Measurements from ENCODE around the gene EIF4B.

The EIF4B gene

GRCh38 chr12:53069621-53070410 is 63.6 kb downstream of the EIF4B start:
- no peak for DNase-seq (ENCODE audit: low read depth, low spot score)

GRCh38 chr12:53070877-53071492 is 64.7 kb downstream of the EIF4B start:
- DNase-seq (ENCODE audit: low read depth, low spot score): peak; percentile 84

GRCh38 chr12:53071591-53072551 is 65.6 kb downstream of the EIF4B start:
- DNase-seq (ENCODE audit: low read depth, low spot score): no peak

- no peak for DNase-seq (ENCODE audit: low read depth, low spot score)
Observed at GRCh38 chr12:53073881-53074280, 67.6 kb downstream of the EIF4B start.

GRCh38 chr12:53074283-53074998 is 68.2 kb downstream of the EIF4B start:
- no peak for DNase-seq (ENCODE audit: low read depth, low spot score)

GRCh38 chr12:53074999-53075370 is 68.7 kb downstream of the EIF4B start:
- no peak for DNase-seq (ENCODE audit: low read depth, low spot score)

GRCh38 chr12:53076461-53076860 is 70.2 kb downstream of the EIF4B start:
- DNase-seq (ENCODE audit: low read depth, low spot score): no peak

- DNase-seq (ENCODE audit: low read depth, low spot score): no peak
Observed at GRCh38 chr12:53077030-53077429, 70.8 kb downstream of the EIF4B start.

GRCh38 chr12:53078425-53079225 is 72.4 kb downstream of the EIF4B start:
- DNase-seq (ENCODE audit: low read depth, low spot score): no peak

GRCh38 chr12:53079226-53080117 is 73.2 kb downstream of the EIF4B start, which contains the start of gene SPRYD3:
SPRYD3 (minus strand) TSS chr12:53079390; CDS start chr12:53079333, 57 bp downstream.
- DNase-seq (ENCODE audit: low read depth, low spot score): peak; percentile 98

- no peak for DNase-seq (ENCODE audit: low read depth, low spot score)
Observed at GRCh38 chr12:53082637-53083175, 76.5 kb downstream of the EIF4B start.

GRCh38 chr12:53086361-53086760 is 80.1 kb downstream of the EIF4B start:
- DNase-seq (ENCODE audit: low read depth, low spot score): no peak

GRCh38 chr12:53090105-53090504 is 83.8 kb downstream of the EIF4B start:
- DNase-seq (ENCODE audit: low read depth, low spot score): no peak

GRCh38 chr12:53090554-53090953 is 84.3 kb downstream of the EIF4B start:
- DNase-seq (ENCODE audit: low read depth, low spot score): no peak

- DNase-seq (ENCODE audit: low read depth, low spot score): peak; percentile 40
Observed at GRCh38 chr12:53091756-53092155, 85.5 kb downstream of the EIF4B start.
